GM12878 (cell line): Measurements from ENCODE around the gene SETD2. TPM values are rescaled to one million over a fixed set of nuclear protein-coding genes. Genes with fewer than 3 reads are reported as not detected.

Experiments used
- ATAC-seq: fragments of 200-7000 bp; cut with Tn5 transposase; 3 replicates; pipeline ENCODE4 v1.9.1; 2020; ENCODE audit warnings: mild to moderate bottlenecking, moderate library complexity
- BruUV-seq: library from RNA; stranded (reverse); fragments of 400-500 nt; replicated peaks from 2 replicates; lab custom pipeline; 2021; lab: Mats Ljungman, UMichigan
- CTCF ChIA-PET: fragments of 300-600 bp; sonication (Branson Sonifier 250); formaldehyde crosslinking; extraction: SDS; loops from one replicate; lab custom pipeline; 2021; ENCODE audit warnings: inconsistent platforms; lab: Yijun Ruan, JAX
- POLR2A ChIA-PET: fragments of 350-600 bp; formaldehyde crosslinking; extraction: SDS; loops from one replicate; lab custom pipeline; 2021; ENCODE audit warnings: inconsistent platforms; lab: Charles Lee
- RAD21 ChIA-PET: fragments of 300-600 bp; sonication (Branson Sonifier 250); formaldehyde crosslinking; loops from one replicate; lab custom pipeline; 2023; ENCODE audit warnings: antibody characterized with exemption; ENCODE audit not compliant: unreplicated experiment; lab: Charles Lee
- SMC1A ChIA-PET: fragments of 300-600 bp; sonication (Branson Sonifier 250); formaldehyde crosslinking; loops from one replicate; lab custom pipeline; 2023; ENCODE audit not compliant: unreplicated experiment, uncharacterized antibody; lab: Charles Lee
- DNase-seq: peaks from one replicate; pipeline ENCODE4 v3.0.0-alpha.2; 2011; ENCODE audit warnings: low read depth, low spot score
- FAIRE-seq: peaks from 3 replicates; lab custom pipeline; 2011; peaks lifted over from hg19 to GRCh38; lab: Jason Lieb, UNC
- H2AFZ ChIP-seq: 2 replicates; pipeline ENCODE4 v1.6.0; 2011; ENCODE audit warnings: low read depth, low read length, control low read depth; ENCODE audit not compliant: control insufficient read depth
- H3K27ac ChIP-seq: 2 replicates; pipeline ENCODE4 v1.5.1; 2011; ENCODE audit warnings: control low read depth; ENCODE audit not compliant: control insufficient read depth, insufficient read depth
- H3K27me3 ChIP-seq, 2 experiments: replicated peaks in 1 of 2; 2 replicates each; pipeline versions ENCODE4 v1.6.0 to v1.6.1; 2011; ENCODE audit warnings: low read length in 1 of 2; ENCODE audit not compliant: control insufficient read depth in 2 of 2, insufficient read depth in 2 of 2
- H3K36me3 ChIP-seq, 2 experiments: 2 replicates each; pipeline ENCODE4 v1.5.1; 2011; ENCODE audit warnings: low read length in 1 of 2; ENCODE audit not compliant: control insufficient read depth in 2 of 2, insufficient read depth in 2 of 2
- H3K4me1 ChIP-seq: 2 replicates; pipeline ENCODE4 v1.6.1; 2011; ENCODE audit warnings: mild to moderate bottlenecking, low read length, moderate library complexity, mixed read lengths; ENCODE audit not compliant: control insufficient read depth, insufficient read depth
- H3K4me2 ChIP-seq: 2 replicates; pipeline ENCODE4 v1.6.0; 2011; ENCODE audit warnings: control low read depth; ENCODE audit not compliant: control insufficient read depth, insufficient read depth
- H3K4me3 ChIP-seq: fragments of 200-600 bp; sonication (generic); 2 replicates; pipeline ENCODE4 v1.5.1; 2016
- H3K79me2 ChIP-seq: 2 replicates; pipeline ENCODE4 v1.6.0; 2011; ENCODE audit warnings: low read length; ENCODE audit not compliant: control insufficient read depth, insufficient read depth
- H3K9ac ChIP-seq: 2 replicates; pipeline ENCODE4 v1.8.0; 2011; ENCODE audit warnings: low read length, control low read depth, mixed read lengths; ENCODE audit not compliant: control insufficient read depth, insufficient read depth
- H3K9me3 ChIP-seq: replicated peaks from 3 replicates; pipeline ENCODE4 v1.5.1; 2011; ENCODE audit warnings: mild to moderate bottlenecking, low read length; ENCODE audit not compliant: control insufficient read depth, insufficient read depth
- H4K20me1 ChIP-seq: 2 replicates; pipeline ENCODE4 v1.6.0; 2011; ENCODE audit not compliant: control insufficient read depth, insufficient read depth
- CBX5 ChIP-seq: sonication (generic); IDR thresholded peaks from 2 replicates; pipeline ENCODE4 v1.6.1; 2016; ENCODE audit warnings: low read depth, moderate library complexity, mild to moderate bottlenecking, inconsistent platforms
- CREM ChIP-seq: IDR thresholded peaks from 2 replicates; pipeline ENCODE4 v1.6.1; 2014; ENCODE audit warnings: antibody characterized with exemption, low read depth
- MEF2B ChIP-seq: fragments of 450-650 bp; IDR thresholded peaks from 2 replicates; pipeline ENCODE4 v1.6.1; 2018; ENCODE audit warnings: mild to moderate bottlenecking, moderate library complexity; ENCODE audit not compliant: partially characterized antibody, poor library complexity, severe bottlenecking
- MXI1 ChIP-seq: fragments of 150-350 bp; IDR thresholded peaks from 2 replicates; pipeline ENCODE4 v1.6.1; 2011; ENCODE audit warnings: low read depth, mild to moderate bottlenecking, inconsistent platforms, low read length, improper control_type of control experiment
- NR2C2 ChIP-seq: IDR thresholded peaks from 2 replicates; pipeline ENCODE4 v1.6.1; 2011; ENCODE audit warnings: borderline replicate concordance, low read depth; ENCODE audit not compliant: control insufficient read depth, insufficient read length
- PAX5 ChIP-seq: IDR thresholded peaks from 2 replicates; pipeline ENCODE4 v1.6.1; 2011; ENCODE audit warnings: low read depth, low read length, borderline replicate concordance
- POLR2AphosphoS5 ChIP-seq: IDR thresholded peaks from 2 replicates; pipeline ENCODE4 v1.6.1; 2011; ENCODE audit warnings: mild to moderate bottlenecking, low read length, inconsistent platforms
- POU2F2 ChIP-seq: IDR thresholded peaks from 3 replicates; pipeline ENCODE4 v1.6.1; 2011; ENCODE audit warnings: low read depth, mild to moderate bottlenecking, low read length, borderline replicate concordance
- RB1 ChIP-seq: fragments of 450-650 bp; formaldehyde crosslinking; IDR thresholded peaks from 2 replicates; pipeline ENCODE4 v1.6.1; 2017; ENCODE audit warnings: mild to moderate bottlenecking, borderline replicate concordance
- WGBS: methylation state at CpG from one replicate; pipeline ENCODE4 v1.1.6; 2016; ENCODE audit warnings: low lambda C conversion rate; ENCODE audit not compliant: insufficient replicate concordance, insufficient coverage; ENCODE audit errors: missing lambda C conversion rate; 5-methylcytosine and 5-hydroxymethylcytosine counted together
- in situ Hi-C: fragments of 300-500 bp; cut with MboI; formaldehyde crosslinking; loops from 9 replicates; pipeline ENCODE4 v1.14.3; 2018; ENCODE audit warnings: mixed read lengths
- intact Hi-C: fragments of 100-400 bp; cut with micrococcal nuclease; formaldehyde crosslinking; loops from one replicate; pipeline ENCODE4 v1.14.2; 2022; ENCODE audit not compliant: unreplicated experiment
- polyA plus RNA-seq, 11 experiments: library from polyadenylated mRNA; depleted of rRNA in 4 of 11; unstranded in 6 of 11; stranded (reverse) in 5 of 11; fragments of >200 nt; fragmentation: Nextera tagmentation in 4 of 11; fragmentation: Illumina TruSeq in 1 of 11; extraction: Ambion mirVana in 4 of 11; extraction: Trizol in 1 of 11; gene quantifications; 1 replicate in 1 of 11; 2 replicates in 10 of 11; pipeline versions ENCODE4 v1.2.1 to v1.2.3, GENCODE V29; 2011 to 2016; ENCODE audit warnings: inconsistent platforms in 2 of 11, missing spikeins in 2 of 11, low read depth in 1 of 11
- total RNA-seq, 4 experiments: library from RNA; depleted of rRNA in 3 of 4; stranded (reverse); fragments of >200 nt in 3 of 4; fragmentation: Illumina TruSeq in 1 of 4; extraction: Trizol in 1 of 4; gene quantifications; 2 replicates each; pipeline versions ENCODE4 v1.2.1 to v1.2.3, GENCODE V29; 2013 to 2021
- TF ChIP-seq, protein P1 (sequence below): fragments of 450-650 bp; IDR thresholded peaks from 2 replicates; pipeline ENCODE4 v1.6.1; 2018; ENCODE audit warnings: borderline replicate concordance, mild to moderate bottlenecking; ENCODE audit not compliant: partially characterized antibody
- TF ChIP-seq, protein P2 (sequence below): fragments of 450-650 bp; IDR thresholded peaks from 2 replicates; pipeline ENCODE4 v1.6.1; 2017; ENCODE audit warnings: antibody characterized with exemption, mild to moderate bottlenecking, moderate library complexity
- TF ChIP-seq, protein P3 (sequence below): fragments of 450-650 bp; IDR thresholded peaks from 2 replicates; pipeline ENCODE4 v1.6.1; 2017; ENCODE audit warnings: low read depth, mild to moderate bottlenecking, moderate library complexity
- TF ChIP-seq, protein P4 (sequence below): IDR thresholded peaks from 2 replicates; pipeline ENCODE4 v1.6.1; 2012; ENCODE audit warnings: low read depth, low read length, improper control_type of control experiment

Gene SETD2
- total and polyA plus RNA-seq, 10 of the 15 experiments (the other 5 are each of a cell fraction or from before 2014, with no cell fraction given) = 8.4 to 44.9 (median 24.5) TPM

DNA sequence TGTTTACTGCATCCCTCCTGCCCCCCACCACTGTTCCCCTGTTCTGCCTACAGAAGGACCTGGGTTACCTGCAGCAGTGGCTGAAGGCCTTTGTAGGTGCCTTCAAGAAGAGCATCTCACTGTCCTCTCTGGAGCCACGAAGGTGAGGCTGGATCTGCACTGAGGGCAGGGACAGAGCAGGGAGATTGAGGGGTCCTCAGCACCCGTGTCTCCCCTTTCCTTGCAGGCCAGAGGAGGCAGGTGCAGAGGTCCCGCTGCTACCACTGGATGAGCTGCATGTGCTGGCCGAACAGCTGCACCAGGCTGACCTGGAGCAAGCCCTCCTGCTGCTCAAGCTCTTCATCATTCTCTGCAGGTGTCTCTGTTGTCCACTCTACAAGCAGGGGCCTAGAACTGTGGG lies 175.3 kb downstream of the SETD2 start (continued):
- TF ChIP-seq, protein P1, sequence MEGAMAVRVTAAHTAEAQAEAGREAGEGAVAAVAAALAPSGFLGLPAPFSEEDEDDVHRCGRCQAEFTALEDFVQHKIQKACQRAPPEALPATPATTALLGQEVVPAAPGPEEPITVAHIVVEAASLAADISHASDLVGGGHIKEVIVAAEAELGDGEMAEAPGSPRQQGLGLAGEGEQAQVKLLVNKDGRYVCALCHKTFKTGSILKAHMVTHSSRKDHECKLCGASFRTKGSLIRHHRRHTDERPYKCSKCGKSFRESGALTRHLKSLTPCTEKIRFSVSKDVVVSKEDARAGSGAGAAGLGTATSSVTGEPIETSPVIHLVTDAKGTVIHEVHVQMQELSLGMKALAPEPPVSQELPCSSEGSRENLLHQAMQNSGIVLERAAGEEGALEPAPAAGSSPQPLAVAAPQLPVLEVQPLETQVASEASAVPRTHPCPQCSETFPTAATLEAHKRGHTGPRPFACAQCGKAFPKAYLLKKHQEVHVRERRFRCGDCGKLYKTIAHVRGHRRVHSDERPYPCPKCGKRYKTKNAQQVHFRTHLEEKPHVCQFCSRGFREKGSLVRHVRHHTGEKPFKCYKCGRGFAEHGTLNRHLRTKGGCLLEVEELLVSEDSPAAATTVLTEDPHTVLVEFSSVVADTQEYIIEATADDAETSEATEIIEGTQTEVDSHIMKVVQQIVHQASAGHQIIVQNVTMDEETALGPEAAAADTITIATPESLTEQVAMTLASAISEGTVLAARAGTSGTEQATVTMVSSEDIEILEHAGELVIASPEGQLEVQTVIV = no peak
- TF ChIP-seq CBX5 (no peak), MXI1 (no peak)
- TF ChIP-seq, protein P2, sequence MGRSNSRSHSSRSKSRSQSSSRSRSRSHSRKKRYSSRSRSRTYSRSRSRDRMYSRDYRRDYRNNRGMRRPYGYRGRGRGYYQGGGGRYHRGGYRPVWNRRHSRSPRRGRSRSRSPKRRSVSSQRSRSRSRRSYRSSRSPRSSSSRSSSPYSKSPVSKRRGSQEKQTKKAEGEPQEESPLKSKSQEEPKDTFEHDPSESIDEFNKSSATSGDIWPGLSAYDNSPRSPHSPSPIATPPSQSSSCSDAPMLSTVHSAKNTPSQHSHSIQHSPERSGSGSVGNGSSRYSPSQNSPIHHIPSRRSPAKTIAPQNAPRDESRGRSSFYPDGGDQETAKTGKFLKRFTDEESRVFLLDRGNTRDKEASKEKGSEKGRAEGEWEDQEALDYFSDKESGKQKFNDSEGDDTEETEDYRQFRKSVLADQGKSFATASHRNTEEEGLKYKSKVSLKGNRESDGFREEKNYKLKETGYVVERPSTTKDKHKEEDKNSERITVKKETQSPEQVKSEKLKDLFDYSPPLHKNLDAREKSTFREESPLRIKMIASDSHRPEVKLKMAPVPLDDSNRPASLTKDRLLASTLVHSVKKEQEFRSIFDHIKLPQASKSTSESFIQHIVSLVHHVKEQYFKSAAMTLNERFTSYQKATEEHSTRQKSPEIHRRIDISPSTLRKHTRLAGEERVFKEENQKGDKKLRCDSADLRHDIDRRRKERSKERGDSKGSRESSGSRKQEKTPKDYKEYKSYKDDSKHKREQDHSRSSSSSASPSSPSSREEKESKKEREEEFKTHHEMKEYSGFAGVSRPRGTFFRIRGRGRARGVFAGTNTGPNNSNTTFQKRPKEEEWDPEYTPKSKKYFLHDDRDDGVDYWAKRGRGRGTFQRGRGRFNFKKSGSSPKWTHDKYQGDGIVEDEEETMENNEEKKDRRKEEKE = no peak

DNA sequence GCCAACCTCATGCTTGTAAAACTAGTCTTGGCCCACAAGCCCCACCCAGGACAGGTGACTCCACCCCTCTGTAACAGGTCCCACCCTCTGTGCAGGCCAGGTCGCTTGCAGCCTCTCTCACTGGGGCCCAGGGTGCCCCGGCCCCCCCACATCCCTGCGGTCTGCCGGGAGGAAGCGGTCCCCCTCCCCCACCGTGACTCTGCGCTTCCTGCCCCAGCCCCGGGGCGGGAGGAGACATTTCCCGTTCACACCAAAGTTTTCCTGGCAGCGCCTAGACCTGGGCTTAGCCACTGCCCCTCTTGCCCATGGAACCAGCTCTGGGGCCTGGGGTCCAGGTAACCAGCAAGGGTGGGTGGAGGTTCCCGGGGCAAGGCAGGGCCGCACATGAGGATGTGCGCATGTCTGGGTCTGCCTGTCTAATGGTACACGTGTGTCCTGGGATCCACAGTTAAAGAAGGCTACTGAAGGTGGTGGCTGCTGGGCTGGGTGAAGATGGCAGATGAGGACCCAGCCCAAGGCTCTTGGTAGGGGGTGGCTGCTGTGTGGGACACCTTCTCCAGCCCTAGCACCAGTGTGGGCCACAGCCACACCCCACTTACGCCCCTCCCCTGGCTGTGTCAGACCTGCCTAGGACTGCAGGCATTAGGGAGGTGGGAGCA lies 176.0 kb downstream of the SETD2 start:
- ChIA-PET CTCF (interaction anchor here (0.6 to 1.4 kb wide), 4 partner anchors 10 to 58 kb away, joined by 3 to 5 read pairs (median 3); no protein-coding TSS in a partner anchor), RAD21 (interaction anchor here (0.9 to 1.4 kb wide), 13 partner anchors 9 to 78 kb away, joined by 3 to 10 read pairs (median 4); partner anchors contain the start of gene NBEAL2), SMC1A (interaction anchor here (0.7 to 1.6 kb wide), 12 partner anchors 9 to 177 kb away, joined by 3 to 10 read pairs (median 4); no protein-coding TSS in a partner anchor), POLR2A (interaction anchor here (1.0 to 1.6 kb wide), 6 partner anchors 10 to 62 kb away, joined by 4 to 10 read pairs (median 6); partner anchors contain the start of gene NBEAL2)
- Histone ChIP-seq H3K27me3 (no peaks in the 10 kb centered on the region), H3K4me1 (peaks cover 62% of the 10 kb centered on the region), H3K9me3 (no peaks in the 10 kb centered on the region), H3K4me2 (peak overlapping the region; percentile 99), H3K36me3 (peaks cover 4 to 10% of the 10 kb centered on the region in 2 experiments; a peak in 3 of 4 replicates), H4K20me1 (no peaks in the 10 kb centered on the region), H2AFZ (peak overlapping the region; percentile 86), H3K4me3 (peak overlapping the region; percentile 57), H3K79me2 (peaks cover 49% of the 10 kb centered on the region), H3K9ac (peak overlapping the region; percentile 84), H3K27ac (peak overlapping the region; percentile 98)
- WGBS = 7% methylated on average over 16 of the region's 16 CpGs
- FAIRE-seq (peak; percentile 78), DNase-seq (peak; percentile 63), ATAC-seq (peak; percentile 85)
- intact Hi-C loops = loop anchor here (1.0 kb wide), 1 partner anchor 12 kb away; the partner anchor contains the start of gene CCDC12
- BruUV-seq = no TSS peak
- in situ Hi-C loops = no loop called here
- TF ChIP-seq POU2F2 = peak; percentile 53; the same call in 1 of the 3 replicates
- TF ChIP-seq, protein P3, sequence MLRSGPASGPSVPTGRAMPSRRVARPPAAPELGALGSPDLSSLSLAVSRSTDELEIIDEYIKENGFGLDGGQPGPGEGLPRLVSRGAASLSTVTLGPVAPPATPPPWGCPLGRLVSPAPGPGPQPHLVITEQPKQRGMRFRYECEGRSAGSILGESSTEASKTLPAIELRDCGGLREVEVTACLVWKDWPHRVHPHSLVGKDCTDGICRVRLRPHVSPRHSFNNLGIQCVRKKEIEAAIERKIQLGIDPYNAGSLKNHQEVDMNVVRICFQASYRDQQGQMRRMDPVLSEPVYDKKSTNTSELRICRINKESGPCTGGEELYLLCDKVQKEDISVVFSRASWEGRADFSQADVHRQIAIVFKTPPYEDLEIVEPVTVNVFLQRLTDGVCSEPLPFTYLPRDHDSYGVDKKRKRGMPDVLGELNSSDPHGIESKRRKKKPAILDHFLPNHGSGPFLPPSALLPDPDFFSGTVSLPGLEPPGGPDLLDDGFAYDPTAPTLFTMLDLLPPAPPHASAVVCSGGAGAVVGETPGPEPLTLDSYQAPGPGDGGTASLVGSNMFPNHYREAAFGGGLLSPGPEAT = peak; percentile 44; the same call in 1 of the 2 replicates
- TF ChIP-seq RB1 = peak; percentile 55; the same call in 1 of the 2 replicates
- TF ChIP-seq, protein P4, sequence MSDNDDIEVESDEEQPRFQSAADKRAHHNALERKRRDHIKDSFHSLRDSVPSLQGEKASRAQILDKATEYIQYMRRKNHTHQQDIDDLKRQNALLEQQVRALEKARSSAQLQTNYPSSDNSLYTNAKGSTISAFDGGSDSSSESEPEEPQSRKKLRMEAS = 0 out of 2 replicates have a peak, but pooled peaks have one; percentile 16
- peak; percentile 23 for TF ChIP-seq MEF2B
- no peak for TF ChIP-seq NR2C2
- TF ChIP-seq PAX5 = peak; percentile 86
- TF ChIP-seq CREM = peak; percentile 68
- TF ChIP-seq POLR2AphosphoS5 = peak; percentile 52
